ENCODE data around the gene FLYWCH2.

Gene FLYWCH2

GRCh38 chr16:2842340-2843000 is 40.5 kb upstream of the FLYWCH2 start:
- Histone ChIP-seq H3K4me3 (ENCODE audit: low read length) (no peak overlapping the region), H3K27ac (ENCODE audit: low read depth, low read length) (no peak overlapping the region), H3K9me3 (ENCODE audit: insufficient read depth, low read depth, low read length) (no peaks in the 10 kb centered on the region), H3K36me3 (ENCODE audit: insufficient read depth, low read length) (no peaks in the 10 kb centered on the region), H3K4me1 (ENCODE audit: insufficient read depth, low read length) (peaks cover 4% of the 10 kb centered on the region; the same call in 1 of the 2 replicates), H3K27me3 (ENCODE audit: insufficient read depth, low read length) (no peaks in the 10 kb centered on the region), H3K9ac (ENCODE audit: low read depth, low read length) (no peak overlapping the region)
- WGBS = 80% methylated on average over 40 of the region's 40 CpGs

- Histone ChIP-seq H3K36me3 (ENCODE audit: insufficient read depth, low read length) (no peaks in the 10 kb centered on the region), H3K27me3 (ENCODE audit: insufficient read depth, low read length) (no peaks in the 10 kb centered on the region), H3K27ac (ENCODE audit: low read depth, low read length) (no peak overlapping the region), H3K4me1 (ENCODE audit: insufficient read depth, low read length) (peaks cover 4% of the 10 kb centered on the region; the same call in 1 of the 2 replicates), H3K9me3 (ENCODE audit: insufficient read depth, low read depth, low read length) (no peaks in the 10 kb centered on the region), H3K9ac (ENCODE audit: low read depth, low read length) (no peak overlapping the region), H3K4me3 (ENCODE audit: low read length) (no peak overlapping the region)
- 87% methylated on average over 8 of the region's 8 CpGs for WGBS
Observed at GRCh38 chr16:2843526-2843925, 39.5 kb upstream of the FLYWCH2 start.

- H3K27ac ChIP-seq (ENCODE audit: low read depth, low read length) = no peak overlapping the region
- H3K36me3 ChIP-seq (ENCODE audit: insufficient read depth, low read length) = no peaks in the 10 kb centered on the region
- no peaks in the 10 kb centered on the region for H3K9me3 ChIP-seq (ENCODE audit: insufficient read depth, low read depth, low read length)
- H3K4me3 ChIP-seq (ENCODE audit: low read length) = no peak overlapping the region
- H3K4me1 ChIP-seq (ENCODE audit: insufficient read depth, low read length) = peaks cover 4% of the 10 kb centered on the region; the same call in 1 of the 2 replicates
- no peak overlapping the region for H3K9ac ChIP-seq (ENCODE audit: low read depth, low read length)
- WGBS = 64% methylated on average over 5 of the region's 5 CpGs
- 0 out of 2 replicates have a peak, but pooled peaks cover 4% of the 10 kb centered on the region for H3K27me3 ChIP-seq (ENCODE audit: insufficient read depth, low read length)
Observed at GRCh38 chr16:2845116-2845515, 37.9 kb upstream of the FLYWCH2 start.

- Histone ChIP-seq H3K4me1 (ENCODE audit: insufficient read depth, low read length) (peaks cover 4% of the 10 kb centered on the region; the same call in 1 of the 2 replicates), H3K27me3 (ENCODE audit: insufficient read depth, low read length) (peaks cover 6% of the 10 kb centered on the region; the same call in 1 of the 2 replicates), H3K9ac (ENCODE audit: low read depth, low read length) (no peak overlapping the region), H3K36me3 (ENCODE audit: insufficient read depth, low read length) (no peaks in the 10 kb centered on the region), H3K27ac (ENCODE audit: low read depth, low read length) (no peak overlapping the region), H3K9me3 (ENCODE audit: insufficient read depth, low read depth, low read length) (no peaks in the 10 kb centered on the region), H3K4me3 (ENCODE audit: low read length) (no peak overlapping the region)
- WGBS = 68% methylated on average over 3 of the region's 3 CpGs
Observed at GRCh38 chr16:2846511-2847310, 36.3 kb upstream of the FLYWCH2 start.

GRCh38 chr16:2848933-2849725 is 33.9 kb upstream of the FLYWCH2 start:
- Histone ChIP-seq H3K9ac (ENCODE audit: low read depth, low read length) (no peak overlapping the region), H3K36me3 (ENCODE audit: insufficient read depth, low read length) (no peaks in the 10 kb centered on the region), H3K27me3 (ENCODE audit: insufficient read depth, low read length) (peaks cover 6% of the 10 kb centered on the region; the same call in 1 of the 2 replicates), H3K4me1 (ENCODE audit: insufficient read depth, low read length) (peaks cover 4% of the 10 kb centered on the region; the same call in 1 of the 2 replicates), H3K27ac (ENCODE audit: low read depth, low read length) (no peak overlapping the region), H3K4me3 (ENCODE audit: low read length) (no peak overlapping the region), H3K9me3 (ENCODE audit: insufficient read depth, low read depth, low read length) (peaks cover 2% of the 10 kb centered on the region; the same call in 1 of the 2 replicates)
- WGBS = 89% methylated on average over 16 of the region's 16 CpGs

GRCh38 chr16:2852003-2852730 is 30.8 kb upstream of the FLYWCH2 start:
- WGBS = 89% methylated on average over 15 of the region's 16 CpGs
- Histone ChIP-seq H3K9me3 (ENCODE audit: insufficient read depth, low read depth, low read length) (peaks cover 10% of the 10 kb centered on the region), H3K9ac (ENCODE audit: low read depth, low read length) (no peak overlapping the region), H3K4me1 (ENCODE audit: insufficient read depth, low read length) (no peaks in the 10 kb centered on the region), H3K4me3 (ENCODE audit: low read length) (no peak overlapping the region), H3K27ac (ENCODE audit: low read depth, low read length) (no peak overlapping the region), H3K36me3 (ENCODE audit: insufficient read depth, low read length) (no peaks in the 10 kb centered on the region), H3K27me3 (ENCODE audit: insufficient read depth, low read length) (peaks cover 7% of the 10 kb centered on the region; the same call in 1 of the 2 replicates)

- Histone ChIP-seq H3K9me3 (ENCODE audit: insufficient read depth, low read depth, low read length) (peaks cover 10% of the 10 kb centered on the region), H3K4me1 (ENCODE audit: insufficient read depth, low read length) (no peaks in the 10 kb centered on the region), H3K36me3 (ENCODE audit: insufficient read depth, low read length) (no peaks in the 10 kb centered on the region), H3K27ac (ENCODE audit: low read depth, low read length) (no peak overlapping the region), H3K27me3 (ENCODE audit: insufficient read depth, low read length) (peaks cover 14% of the 10 kb centered on the region), H3K9ac (ENCODE audit: low read depth, low read length) (no peak overlapping the region), H3K4me3 (ENCODE audit: low read length) (no peak overlapping the region)
- WGBS = 91% methylated on average over 56 of the region's 56 CpGs
Observed at GRCh38 chr16:2852731-2853507, 30.1 kb upstream of the FLYWCH2 start.

GRCh38 chr16:2853531-2854073 is 29.4 kb upstream of the FLYWCH2 start:
- Histone ChIP-seq H3K9ac (ENCODE audit: low read depth, low read length) (no peak overlapping the region), H3K4me1 (ENCODE audit: insufficient read depth, low read length) (no peaks in the 10 kb centered on the region)
- 91% methylated on average over 18 of the region's 18 CpGs for WGBS

GRCh38 chr16:2854700-2855309 is 28.2 kb upstream of the FLYWCH2 start:
- no peak overlapping the region for H3K4me3 ChIP-seq (ENCODE audit: low read length)
- WGBS = 53% methylated on average over 5 of the region's 5 CpGs
- H3K9ac ChIP-seq (ENCODE audit: low read depth, low read length) = no peak overlapping the region
- H3K27me3 ChIP-seq (ENCODE audit: insufficient read depth, low read length) = peaks cover 27% of the 10 kb centered on the region
- peaks cover 10% of the 10 kb centered on the region for H3K9me3 ChIP-seq (ENCODE audit: insufficient read depth, low read depth, low read length)
- no peaks in the 10 kb centered on the region for H3K4me1 ChIP-seq (ENCODE audit: insufficient read depth, low read length)
- no peak overlapping the region for H3K27ac ChIP-seq (ENCODE audit: low read depth, low read length)
- H3K36me3 ChIP-seq (ENCODE audit: insufficient read depth, low read length) = no peaks in the 10 kb centered on the region

More at GRCh38 chr16:2853531-2854073, 29.4 kb upstream of the FLYWCH2 start:
- Histone ChIP-seq H3K27ac (ENCODE audit: low read depth, low read length) (no peak overlapping the region), H3K4me3 (ENCODE audit: low read length) (no peak overlapping the region), H3K9me3 (ENCODE audit: insufficient read depth, low read depth, low read length) (peaks cover 10% of the 10 kb centered on the region), H3K36me3 (ENCODE audit: insufficient read depth, low read length) (no peaks in the 10 kb centered on the region), H3K27me3 (ENCODE audit: insufficient read depth, low read length) (peaks cover 21% of the 10 kb centered on the region)

Data from HUES64 (cell line).